ENCODE measurements around the gene H1-8.

DNA sequence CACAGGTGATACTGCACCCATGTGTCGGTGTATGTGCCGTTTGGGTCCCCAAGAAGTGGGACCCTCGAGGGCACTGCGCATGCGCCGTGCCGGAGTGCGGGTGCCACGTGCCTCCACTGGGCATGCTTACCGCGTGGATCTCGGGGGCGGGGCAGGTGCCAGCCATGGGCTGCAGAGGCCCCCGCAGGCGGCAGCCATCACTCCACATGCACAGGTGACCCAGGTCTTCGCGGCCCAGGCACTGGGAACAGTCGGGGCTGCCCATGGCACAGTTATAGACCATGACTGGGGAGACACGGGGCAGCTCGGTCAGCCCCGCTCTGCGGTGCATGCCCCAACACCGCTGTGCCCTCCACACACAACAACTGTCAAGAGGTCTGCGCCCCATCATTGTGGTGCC is 31.2 kb downstream of the H1-8 start:
- TF ChIP-seq, protein P1, sequence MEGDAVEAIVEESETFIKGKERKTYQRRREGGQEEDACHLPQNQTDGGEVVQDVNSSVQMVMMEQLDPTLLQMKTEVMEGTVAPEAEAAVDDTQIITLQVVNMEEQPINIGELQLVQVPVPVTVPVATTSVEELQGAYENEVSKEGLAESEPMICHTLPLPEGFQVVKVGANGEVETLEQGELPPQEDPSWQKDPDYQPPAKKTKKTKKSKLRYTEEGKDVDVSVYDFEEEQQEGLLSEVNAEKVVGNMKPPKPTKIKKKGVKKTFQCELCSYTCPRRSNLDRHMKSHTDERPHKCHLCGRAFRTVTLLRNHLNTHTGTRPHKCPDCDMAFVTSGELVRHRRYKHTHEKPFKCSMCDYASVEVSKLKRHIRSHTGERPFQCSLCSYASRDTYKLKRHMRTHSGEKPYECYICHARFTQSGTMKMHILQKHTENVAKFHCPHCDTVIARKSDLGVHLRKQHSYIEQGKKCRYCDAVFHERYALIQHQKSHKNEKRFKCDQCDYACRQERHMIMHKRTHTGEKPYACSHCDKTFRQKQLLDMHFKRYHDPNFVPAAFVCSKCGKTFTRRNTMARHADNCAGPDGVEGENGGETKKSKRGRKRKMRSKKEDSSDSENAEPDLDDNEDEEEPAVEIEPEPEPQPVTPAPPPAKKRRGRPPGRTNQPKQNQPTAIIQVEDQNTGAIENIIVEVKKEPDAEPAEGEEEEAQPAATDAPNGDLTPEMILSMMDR (IDR thresholded peaks at IDR 0.05), result no peak
- TF ChIP-seq POLR2A (IDR thresholded peaks at IDR 0.05), result no peak
